ENCODE data around the gene ANXA11. TPM values are rescaled to one million over a fixed set of nuclear protein-coding genes. Genes with fewer than 3 reads are reported as not detected.

Gene ANXA11
- total and polyA plus RNA-seq, 8 donors = 91.4 to 293 (median 161) TPM

- H3K27ac ChIP-seq = peak overlapping the region in 3 of 5 donors; percentile 20 to 37 (median 27)
- 72 to 79% (median 73%) methylated on average over 12 of the region's 12 CpGs for WGBS, 5 donors
- intact Hi-C loops (cut with DNase I; ENCODE audit: low total_unique reads) = no loop called here
Measured at GRCh38 chr10:80177781-80178636, 27.3 kb downstream of the ANXA11 start.

DNA sequence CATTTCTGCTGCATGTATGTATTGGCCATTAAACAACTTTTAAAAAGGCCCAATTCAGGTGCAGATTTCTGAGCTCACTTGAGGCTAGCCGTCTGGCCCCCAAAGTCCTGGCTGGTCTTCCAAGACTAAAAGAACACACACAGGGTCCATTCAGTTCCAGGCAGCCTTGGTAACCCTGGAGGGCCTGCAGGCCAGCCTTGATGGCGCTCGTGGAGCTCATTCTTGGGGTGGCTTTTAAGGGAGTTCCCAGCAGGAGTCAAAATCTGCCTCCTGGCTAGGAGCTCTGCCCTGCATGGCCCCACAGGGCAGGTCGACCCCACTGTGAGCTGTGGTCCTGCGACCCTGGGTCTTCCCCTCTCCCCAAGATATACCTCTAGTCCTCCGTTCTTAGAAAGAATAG is 28.8 kb downstream of the ANXA11 start:
- peak overlapping the region in 2 of 5 donors; percentile 4 to 14 for H3K27ac ChIP-seq
- H3K36me3 ChIP-seq = peaks cover 25 to 62% (median 39%) of the 10 kb centered on the region in 4 donors
- TF ChIP-seq POLR2A (IDR thresholded peaks at IDR 0.05) (no peak), EP300 (IDR thresholded peaks at IDR 0.05) (no peak), CTCF (IDR thresholded peaks at IDR 0.05) (no peak), POLR2AphosphoS5 (IDR thresholded peaks at IDR 0.05) (no peak)
- H3K4me1 ChIP-seq = peaks cover 43 to 92% (median 62%) of the 10 kb centered on the region in 4 donors
- 81 to 90% (median 88%) methylated on average over 6 of the region's 6 CpGs for WGBS, 5 donors
- intact Hi-C loops (cut with DNase I; ENCODE audit: low total_unique reads) = no loop called here
- no peak for DNase-seq
- H3K27me3 ChIP-seq = no peaks in the 10 kb centered on the region
- H3K4me3 ChIP-seq = no peak overlapping the region
- no peaks in the 10 kb centered on the region for H3K9me3 ChIP-seq

More at GRCh38 chr10:80177781-80178636, 27.3 kb downstream of the ANXA11 start:
- TF ChIP-seq POLR2A (IDR thresholded peaks at IDR 0.05) (no peak), EP300 (IDR thresholded peaks at IDR 0.05) (no peak), CTCF (IDR thresholded peaks at IDR 0.05) (no peak), POLR2AphosphoS5 (IDR thresholded peaks at IDR 0.05) (no peak)
- H3K27me3 ChIP-seq = no peaks in the 10 kb centered on the region
- no peaks in the 10 kb centered on the region for H3K9me3 ChIP-seq
- no peak for DNase-seq
- peaks cover 20 to 50% (median 25%) of the 10 kb centered on the region in 4 donors for H3K36me3 ChIP-seq
- no peak overlapping the region for H3K4me3 ChIP-seq
- H3K4me1 ChIP-seq = peaks cover 31 to 92% (median 52%) of the 10 kb centered on the region in 4 donors

DNA sequence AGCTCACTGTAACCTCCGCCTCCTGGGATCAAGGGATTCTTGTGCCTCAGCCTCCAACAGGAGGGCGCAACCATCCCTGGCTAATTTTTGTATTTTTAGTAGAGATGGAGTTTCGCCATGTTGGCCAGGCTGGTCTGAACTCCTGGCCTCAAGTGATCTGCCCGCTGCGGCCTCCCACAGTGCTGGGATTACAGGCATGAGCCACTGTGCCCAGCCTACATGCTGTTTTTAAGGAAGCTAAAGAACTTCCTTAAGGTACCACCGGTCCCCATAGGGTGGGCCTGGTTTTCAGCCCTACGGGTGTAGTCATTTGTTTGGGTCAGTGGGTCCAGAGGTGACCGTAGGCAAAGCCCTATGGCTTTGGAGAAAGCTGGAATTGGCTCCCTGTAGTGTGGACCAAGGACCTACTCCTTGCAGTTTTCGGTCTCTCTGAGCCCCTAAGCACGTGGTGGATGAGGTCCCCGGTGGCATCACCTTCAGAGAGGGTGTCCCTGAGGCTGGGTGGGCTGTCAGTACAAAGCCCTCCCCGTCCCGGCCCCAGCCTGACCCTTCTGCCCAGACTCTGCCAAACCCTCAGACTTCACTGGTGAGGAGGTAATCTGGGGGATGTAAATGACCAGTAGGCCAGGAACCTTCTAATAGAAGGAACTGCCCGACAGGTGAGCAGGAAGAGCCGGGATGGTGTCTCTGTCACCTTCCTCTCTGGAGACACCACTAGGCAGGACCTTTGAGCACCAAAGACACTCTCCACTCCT is 30.5 kb downstream of the ANXA11 start:
- no peak for DNase-seq
- TF ChIP-seq POLR2AphosphoS5 (IDR thresholded peaks at IDR 0.05) (no peak), EP300 (IDR thresholded peaks at IDR 0.05) (no peak), POLR2A (IDR thresholded peaks at IDR 0.05) (no peak), CTCF (IDR thresholded peaks at IDR 0.05) (no peak)
- intact Hi-C loops (cut with DNase I; ENCODE audit: low total_unique reads) = no loop called here
- H3K27me3 ChIP-seq = no peaks in the 10 kb centered on the region
- H3K27ac ChIP-seq = no peak overlapping the region
- H3K4me1 ChIP-seq = peaks cover 56 to 97% (median 74%) of the 10 kb centered on the region in 4 donors
- 89 to 98% (median 96%) methylated on average over 12 to 15 of the region's 15 CpGs for WGBS, 5 donors
- H3K4me3 ChIP-seq = no peak overlapping the region
- no peaks in the 10 kb centered on the region for H3K9me3 ChIP-seq
- H3K36me3 ChIP-seq = peaks cover 15 to 64% (median 43%) of the 10 kb centered on the region in 4 donors

DNA sequence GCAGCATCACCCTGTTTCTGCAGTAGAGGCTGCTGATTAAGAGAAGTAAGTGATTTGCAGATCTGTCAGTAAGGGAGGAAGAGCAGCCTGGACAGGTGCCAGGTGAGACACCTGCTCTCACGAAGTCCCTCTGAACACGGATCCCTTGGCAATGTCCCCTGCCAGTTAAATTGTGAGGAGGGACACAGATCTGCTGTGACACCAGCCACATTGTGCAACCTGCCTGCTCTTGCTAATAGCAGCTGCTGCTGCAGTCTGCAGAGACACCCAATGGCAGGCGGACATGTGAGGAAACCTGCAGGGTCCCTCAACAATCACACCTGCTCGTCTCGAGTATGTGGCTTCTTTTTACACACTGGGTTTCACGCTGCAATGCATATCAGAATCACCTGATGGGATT is 31.9 kb downstream of the ANXA11 start:
- no peak for TF ChIP-seq EP300 (IDR thresholded peaks at IDR 0.05)
- TF ChIP-seq POLR2AphosphoS5 (IDR thresholded peaks at IDR 0.05) = no peak
- no peak for TF ChIP-seq POLR2A (IDR thresholded peaks at IDR 0.05)
- no peak for TF ChIP-seq CTCF (IDR thresholded peaks at IDR 0.05)
- WGBS, 5 donors = 40 to 62% (median 53%) methylated on average over 6 of the region's 6 CpGs
- Histone ChIP-seq H3K27me3 (no peaks in the 10 kb centered on the region), H3K4me1 (peaks cover 54 to 97% (median 78%) of the 10 kb centered on the region in 4 donors), H3K9me3 (no peaks in the 10 kb centered on the region), H3K4me3 (no peak overlapping the region), H3K27ac (peak overlapping the region; percentile 23 to 87 (median 74)), H3K36me3 (peaks cover 11 to 64% (median 45%) of the 10 kb centered on the region in 4 donors)
- no peak for DNase-seq
- intact Hi-C loops (cut with DNase I; ENCODE audit: low total_unique reads) = no loop called here

All from stomach (tissue), 9 donors.